ENCODE results near the gene DDX10. TPM values are rescaled to one million over a fixed set of nuclear protein-coding genes. Genes with fewer than 3 reads are reported as not detected.

DDX10 gene
- total RNA-seq, 1 experiment from 2014 or later = 48.3 TPM

- H4K5ac ChIP-seq (ENCODE audit: insufficient read length, low read depth, low read length) = no peak overlapping the region
- H4K91ac ChIP-seq (ENCODE audit: insufficient read length, low read depth, low read length) = no peak overlapping the region
- no peaks in the 10 kb centered on the region for H3K4me1 ChIP-seq (ENCODE audit: insufficient read depth, low read length)
- H2AFZ ChIP-seq (ENCODE audit: low read length) = no peak overlapping the region
- no peak overlapping the region for H3T11ph ChIP-seq (ENCODE audit: low read length)
- Mint-ChIP-seq H3K4me3 (no peak overlapping the region), H3K36me3 (ENCODE audit: insufficient read depth in 1 of 3, low read depth in 3 of 3) (no peaks in the 10 kb centered on the region), H3K27ac (no peak overlapping the region), H3K4me1 (peaks cover 5 to 10% of the 10 kb centered on the region in 2 experiments), H3K9me3 (no peaks in the 10 kb centered on the region), H3K27me3 (ENCODE audit: low read depth) (no peaks in the 10 kb centered on the region)
- H3K4ac ChIP-seq (ENCODE audit: low read depth, low read length) = no peak overlapping the region
- TF ChIP-seq CTCF (conservative IDR thresholded peaks at IDR 0.05) = no peak
- no peaks in the 10 kb centered on the region for H3K23me2 ChIP-seq (ENCODE audit: insufficient read length, low read depth, low read length, poor library complexity, severe bottlenecking)
- no peak for DNase-seq
- no peak overlapping the region for H3K14ac ChIP-seq (ENCODE audit: insufficient read depth, low read length)
- H3K56ac ChIP-seq (ENCODE audit: insufficient read length, low read depth, low read length) = no peak overlapping the region
- H3K23ac ChIP-seq (ENCODE audit: insufficient read length, low read depth, low read length) = no peak overlapping the region
- no peak overlapping the region for H2BK120ac ChIP-seq (ENCODE audit: low read depth, low read length, poor library complexity, severe bottlenecking)
- no peak overlapping the region for H4K8ac ChIP-seq (replicated peaks; ENCODE audit: insufficient read length, low read depth, low read length)
- no peaks in the 10 kb centered on the region for H3K27me3 ChIP-seq (ENCODE audit: insufficient read depth, low read length)
- H3K18ac ChIP-seq (ENCODE audit: insufficient read length, low read depth, low read length) = no peak overlapping the region
- H2BK15ac ChIP-seq (ENCODE audit: low read depth, low read length) = no peak overlapping the region
- no peak overlapping the region for H2BK12ac ChIP-seq (ENCODE audit: insufficient read length, low read depth, low read length)
- no peaks in the 10 kb centered on the region for H4K20me1 ChIP-seq (ENCODE audit: control insufficient read depth, insufficient read depth, insufficient read length)
- no CpG with 5 or more reads among the region's 2 CpGs for WGBS (ENCODE audit: extremely low coverage, insufficient read length, low lambda C conversion rate)
- H3K9me3 ChIP-seq (ENCODE audit: control insufficient read depth, low read depth, low read length) = no peaks in the 10 kb centered on the region
- no peaks in the 10 kb centered on the region for H3K79me1 ChIP-seq (ENCODE audit: insufficient read depth, low read depth, low read length, poor library complexity, severe bottlenecking)
- H3K4me2 ChIP-seq (ENCODE audit: insufficient read depth, insufficient read length, low read length) = no peak overlapping the region
- H3K9ac ChIP-seq (ENCODE audit: extremely low read depth, insufficient read length, low read length) = no peak overlapping the region
- H2BK20ac ChIP-seq (ENCODE audit: low read depth, low read length, poor library complexity, severe bottlenecking) = no peak overlapping the region
- H2AK5ac ChIP-seq (ENCODE audit: insufficient read length, low read length) = no peak overlapping the region
- no peaks in the 10 kb centered on the region for H3K79me2 ChIP-seq (ENCODE audit: insufficient read depth, low read length)
- no peak overlapping the region for H2BK5ac ChIP-seq (ENCODE audit: insufficient read length, low read length)
- no peak overlapping the region for H3K27ac ChIP-seq (ENCODE audit: insufficient read length, low read depth, low read length)
Observed at GRCh38 chr11:108813086-108813485, 148.2 kb downstream of the DDX10 start.
